ENCODE measurements around the gene IL10RA.

GRCh38 chr11:118047749-118048148 lies 61.6 kb downstream of the IL10RA start:
- TF ChIP-seq CTCF (IDR thresholded peaks at IDR 0.05) (no peak), POLR2AphosphoS5 (IDR thresholded peaks at IDR 0.05; ENCODE audit: low read depth, low read length) (no peak), REST (IDR thresholded peaks at IDR 0.05; ENCODE audit: insufficient read depth in 1 of 2, low read depth in 2 of 2, low read length in 1 of 2) (no peak), SIN3A (IDR thresholded peaks at IDR 0.05; ENCODE audit: borderline replicate concordance, insufficient read depth, low read depth, low read length) (no peak), TCF7L2 (IDR thresholded peaks at IDR 0.05; ENCODE audit: low read depth, low read length) (no peak)

All from Panc1 (cell line).